Suprapubic skin (tissue), 4 donors: Measurements from ENCODE around the gene MRPL22. TPM values are rescaled to one million over a fixed set of nuclear protein-coding genes. Genes with fewer than 3 reads are reported as not detected.
"Not testable (repeated sequence)": the region's sequence is repeated elsewhere in the genome, so short reads cannot be mapped to it uniquely, and the experiment has no call there.

Experiments
- DNase-seq, 2 donors: peaks; one replicate each; pipeline ENCODE4 v3.0.0-alpha.2; 2019; ENCODE audit warnings: low spot score in 2 of 2
- H3K27ac ChIP-seq: fragments of 200-600 bp; sonication (generic); one replicate; pipeline ENCODE4 v1.5.1; 2019
- H3K27me3 ChIP-seq: fragments of 200-600 bp; sonication (generic); one replicate; pipeline ENCODE4 v1.5.1; 2019
- H3K36me3 ChIP-seq: fragments of 200-600 bp; sonication (generic); one replicate; pipeline ENCODE4 v1.5.1; 2019
- H3K4me1 ChIP-seq: fragments of 200-600 bp; sonication (generic); one replicate; pipeline ENCODE4 v1.5.1; 2019
- H3K4me3 ChIP-seq: fragments of 200-600 bp; sonication (generic); one replicate; pipeline ENCODE4 v1.5.1; 2019; ENCODE audit warnings: mild to moderate bottlenecking
- H3K9me3 ChIP-seq: fragments of 200-600 bp; sonication (generic); one replicate; pipeline ENCODE4 v1.5.1; 2019
- CTCF ChIP-seq, 2 donors: fragments of 200-600 bp in 1 of 2; fragments of 450-650 bp in 1 of 2; sonication (generic) in 1 of 2; IDR thresholded peaks; one replicate each; pipeline ENCODE4 v1.5.1; 2016 to 2019; ENCODE audit warnings: antibody characterized with exemption in 2 of 2, mild to moderate bottlenecking in 1 of 2, moderate library complexity in 1 of 2
- EP300 ChIP-seq: sonication (generic); formaldehyde crosslinking; IDR thresholded peaks from one replicate; pipeline ENCODE4 v1.6.1; 2017; ENCODE audit warnings: antibody characterized with exemption
- POLR2A ChIP-seq, 2 donors: fragments of 450-650 bp; IDR thresholded peaks; one replicate each; pipeline ENCODE4 v1.6.1; 2017; ENCODE audit warnings: antibody characterized with exemption in 2 of 2, mild to moderate bottlenecking in 2 of 2, moderate library complexity in 2 of 2
- POLR2AphosphoS5 ChIP-seq, 3 donors: sonication (generic); formaldehyde crosslinking; IDR thresholded peaks; one replicate each; pipeline ENCODE4 v1.6.1; 2017; ENCODE audit warnings: antibody characterized with exemption in 3 of 3
- WGBS: methylation state at CpG from one replicate; pipeline ENCODE4 v1.1.5; 2018; 5-methylcytosine and 5-hydroxymethylcytosine counted together
- total RNA-seq, 4 donors: library from RNA; depleted of rRNA; stranded (reverse); fragments of >200 nt; gene quantifications; one replicate each; pipeline ENCODE4 v1.1.0, GENCODE V29; 2016

Gene MRPL22
- total RNA-seq, 4 donors from 2014 or later: 12.2 to 30.2 (median 21.7) TPM

GRCh38 chr5:154989626-154990025 is 48.8 kb downstream of the MRPL22 start:
- TF ChIP-seq CTCF (IDR thresholded peaks at IDR 0.05): no peak
- no peak for TF ChIP-seq POLR2AphosphoS5 (IDR thresholded peaks at IDR 0.05)
- TF ChIP-seq EP300: no peak
- no peak for TF ChIP-seq POLR2A (IDR thresholded peaks at IDR 0.05)
- no peak for DNase-seq
- Histone ChIP-seq H3K27ac (no peak overlapping the region), H3K4me3 (no peak overlapping the region), H3K27me3 (no peaks in the 10 kb centered on the region), H3K9me3 (no peaks in the 10 kb centered on the region), H3K36me3 (no peaks in the 10 kb centered on the region), H3K4me1 (no peaks in the 10 kb centered on the region)
- 32% methylated on average over 2 of the region's 2 CpGs for WGBS

- Histone ChIP-seq H3K4me1 (no peaks in the 10 kb centered on the region), H3K27me3 (no peaks in the 10 kb centered on the region), H3K9me3 (no peaks in the 10 kb centered on the region), H3K4me3 (no peak overlapping the region), H3K27ac (no peak overlapping the region), H3K36me3 (no peaks in the 10 kb centered on the region)
- TF ChIP-seq POLR2AphosphoS5 (IDR thresholded peaks at IDR 0.05) (no peak), POLR2A (IDR thresholded peaks at IDR 0.05) (no peak), CTCF (IDR thresholded peaks at IDR 0.05) (no peak), EP300 (no peak)
- WGBS: 58% methylated on average over 2 of the region's 2 CpGs
- DNase-seq: no peak
Observed at GRCh38 chr5:154993461-154993860, 52.6 kb downstream of the MRPL22 start.

- no peaks in the 10 kb centered on the region for H3K9me3 ChIP-seq
- H3K4me1 ChIP-seq: no peaks in the 10 kb centered on the region
- no peaks in the 10 kb centered on the region for H3K27me3 ChIP-seq
- no peak overlapping the region for H3K4me3 ChIP-seq
- TF ChIP-seq POLR2A (IDR thresholded peaks at IDR 0.05) (no peak), POLR2AphosphoS5 (IDR thresholded peaks at IDR 0.05) (no peak)
- H3K27ac ChIP-seq: no peak overlapping the region
- H3K36me3 ChIP-seq: no peaks in the 10 kb centered on the region
- no peak for DNase-seq
- WGBS: 65% methylated on average over 4 of the region's 4 CpGs
Observed at GRCh38 chr5:154995679-154996078, 54.8 kb downstream of the MRPL22 start.

GRCh38 chr5:154997746-154998145 is 56.9 kb downstream of the MRPL22 start:
- Histone ChIP-seq H3K9me3 (no peaks in the 10 kb centered on the region), H3K4me3 (no peak overlapping the region), H3K27ac (no peak overlapping the region), H3K4me1 (no peaks in the 10 kb centered on the region), H3K36me3 (no peaks in the 10 kb centered on the region), H3K27me3 (no peaks in the 10 kb centered on the region)
- DNase-seq: no peak
- TF ChIP-seq CTCF (IDR thresholded peaks at IDR 0.05): no peak
- no peak for TF ChIP-seq POLR2A (IDR thresholded peaks at IDR 0.05)
- 31% methylated on average over 5 of the region's 5 CpGs for WGBS

GRCh38 chr5:154999865-155000264 is 59.0 kb downstream of the MRPL22 start:
- no peaks in the 10 kb centered on the region for H3K4me1 ChIP-seq
- no peak for DNase-seq
- TF ChIP-seq EP300 (no peak), CTCF (IDR thresholded peaks at IDR 0.05) (no peak), POLR2A (IDR thresholded peaks at IDR 0.05) (no peak)
- no peaks in the 10 kb centered on the region for H3K36me3 ChIP-seq
- H3K4me3 ChIP-seq: no peak overlapping the region
- no peak overlapping the region for H3K27ac ChIP-seq
- 97% methylated on average over 5 of the region's 5 CpGs for WGBS
- no peaks in the 10 kb centered on the region for H3K9me3 ChIP-seq
- no peaks in the 10 kb centered on the region for H3K27me3 ChIP-seq

- 92% methylated on average over 4 of the region's 4 CpGs for WGBS
- TF ChIP-seq CTCF (IDR thresholded peaks at IDR 0.05): no peak
- TF ChIP-seq EP300: no peak
- DNase-seq: no peak
- no peak overlapping the region for H3K27ac ChIP-seq
- H3K4me1 ChIP-seq: no peaks in the 10 kb centered on the region
- H3K36me3 ChIP-seq: no peaks in the 10 kb centered on the region
- H3K9me3 ChIP-seq: no peaks in the 10 kb centered on the region
- H3K4me3 ChIP-seq: no peak overlapping the region
- no peaks in the 10 kb centered on the region for H3K27me3 ChIP-seq
Observed at GRCh38 chr5:155001523-155001922, 60.6 kb downstream of the MRPL22 start.

GRCh38 chr5:155002722-155003121 is 61.8 kb downstream of the MRPL22 start:
- not testable (repeated sequence) for H3K4me1 ChIP-seq, H3K27ac ChIP-seq, DNase-seq, H3K36me3 ChIP-seq, H3K9me3 ChIP-seq, H3K4me3 ChIP-seq, H3K27me3 ChIP-seq
- WGBS: 82% methylated on average over 4 of the region's 4 CpGs
